Measurements from ENCODE around the gene GNB5. TPM values are rescaled to one million over a fixed set of nuclear protein-coding genes. Genes with fewer than 3 reads are reported as not detected.

The GNB5 gene
- total RNA-seq, 1 donor from 2014 or later, result 25.6 TPM

GRCh38 chr15:52238149-52238548, 47.0 kb upstream of the GNB5 start:
- no peak overlapping the region for H3K27ac Mint-ChIP-seq (ENCODE audit: unreplicated experiment)
- Histone ChIP-seq H3K4me1 (ENCODE audit: insufficient read depth, low read length) (no peaks in the 10 kb centered on the region), H3K4me2 (ENCODE audit: low read length) (no peak overlapping the region), H3K27me3 (ENCODE audit: insufficient read depth, low read length) (peaks cover 2% of the 10 kb centered on the region), H3K79me2 (ENCODE audit: insufficient read depth, low read length) (no peaks in the 10 kb centered on the region), H4K20me1 (ENCODE audit: insufficient read depth, low read length) (no peaks in the 10 kb centered on the region), H3K27ac (ENCODE audit: low read depth, low read length) (no peak overlapping the region), H3K9me3 (ENCODE audit: insufficient read depth, low read depth, low read length) (no peaks in the 10 kb centered on the region), H3K4me3 (ENCODE audit: insufficient read depth, low read depth, low read length) (no peak overlapping the region), H2AFZ (ENCODE audit: low read depth, low read length) (no peak overlapping the region), H3K36me3 (ENCODE audit: insufficient read depth, low read length) (no peaks in the 10 kb centered on the region), H3K9ac (ENCODE audit: low read length) (no peak overlapping the region)
- FAIRE-seq (no peak), DNase-seq (ENCODE audit: low read depth) (no peak)
- no peak for TF ChIP-seq EZH2 (IDR thresholded peaks at IDR 0.05; ENCODE audit: insufficient read depth, low read length)
- TF ChIP-seq CTCF (IDR thresholded peaks at IDR 0.05; ENCODE audit: insufficient read depth, low read depth, low read length), result no peak
- H3K27me3 Mint-ChIP-seq (ENCODE audit: low read depth, unreplicated experiment), result no peaks in the 10 kb centered on the region
- peaks cover 1% of the 10 kb centered on the region for H3K36me3 Mint-ChIP-seq (ENCODE audit: low read depth, unreplicated experiment)
- H3K4me3 Mint-ChIP-seq (ENCODE audit: unreplicated experiment), result no peak overlapping the region
- peaks cover 9% of the 10 kb centered on the region for H3K4me1 Mint-ChIP-seq (ENCODE audit: low read depth, unreplicated experiment)
- peaks cover 1% of the 10 kb centered on the region for H3K9me3 Mint-ChIP-seq (ENCODE audit: unreplicated experiment)

- H3K79me2 ChIP-seq (ENCODE audit: insufficient read depth, low read length), result no peaks in the 10 kb centered on the region
- FAIRE-seq (no peak), DNase-seq (ENCODE audit: low read depth) (no peak)
- H3K27me3 Mint-ChIP-seq (ENCODE audit: low read depth, unreplicated experiment), result no peaks in the 10 kb centered on the region
- H3K4me2 ChIP-seq (ENCODE audit: low read length), result no peak overlapping the region
- no peaks in the 10 kb centered on the region for H3K9me3 Mint-ChIP-seq (ENCODE audit: unreplicated experiment)
- no peak overlapping the region for H3K4me3 ChIP-seq (ENCODE audit: insufficient read depth, low read depth, low read length)
- H3K27ac Mint-ChIP-seq (ENCODE audit: unreplicated experiment), result no peak overlapping the region
- H2AFZ ChIP-seq (ENCODE audit: low read depth, low read length), result no peak overlapping the region
- H4K20me1 ChIP-seq (ENCODE audit: insufficient read depth, low read length), result no peaks in the 10 kb centered on the region
- no peak overlapping the region for H3K4me3 Mint-ChIP-seq (ENCODE audit: unreplicated experiment)
- H3K27me3 ChIP-seq (ENCODE audit: insufficient read depth, low read length), result peaks cover 2% of the 10 kb centered on the region
- H3K9ac ChIP-seq (ENCODE audit: low read length), result no peak overlapping the region
- no peaks in the 10 kb centered on the region for H3K4me1 ChIP-seq (ENCODE audit: insufficient read depth, low read length)
- no peaks in the 10 kb centered on the region for H3K36me3 ChIP-seq (ENCODE audit: insufficient read depth, low read length)
- no peak overlapping the region for H3K27ac ChIP-seq (ENCODE audit: low read depth, low read length)
- peaks cover 13% of the 10 kb centered on the region for H3K4me1 Mint-ChIP-seq (ENCODE audit: low read depth, unreplicated experiment)
- TF ChIP-seq EZH2 (IDR thresholded peaks at IDR 0.05; ENCODE audit: insufficient read depth, low read length) (no peak), CTCF (IDR thresholded peaks at IDR 0.05; ENCODE audit: insufficient read depth, low read depth, low read length) (no peak)
- H3K36me3 Mint-ChIP-seq (ENCODE audit: low read depth, unreplicated experiment), result no peaks in the 10 kb centered on the region
- H3K9me3 ChIP-seq (ENCODE audit: insufficient read depth, low read depth, low read length), result no peaks in the 10 kb centered on the region
Observed at GRCh38 chr15:52236013-52236412, 44.8 kb upstream of the GNB5 start.

DNA sequence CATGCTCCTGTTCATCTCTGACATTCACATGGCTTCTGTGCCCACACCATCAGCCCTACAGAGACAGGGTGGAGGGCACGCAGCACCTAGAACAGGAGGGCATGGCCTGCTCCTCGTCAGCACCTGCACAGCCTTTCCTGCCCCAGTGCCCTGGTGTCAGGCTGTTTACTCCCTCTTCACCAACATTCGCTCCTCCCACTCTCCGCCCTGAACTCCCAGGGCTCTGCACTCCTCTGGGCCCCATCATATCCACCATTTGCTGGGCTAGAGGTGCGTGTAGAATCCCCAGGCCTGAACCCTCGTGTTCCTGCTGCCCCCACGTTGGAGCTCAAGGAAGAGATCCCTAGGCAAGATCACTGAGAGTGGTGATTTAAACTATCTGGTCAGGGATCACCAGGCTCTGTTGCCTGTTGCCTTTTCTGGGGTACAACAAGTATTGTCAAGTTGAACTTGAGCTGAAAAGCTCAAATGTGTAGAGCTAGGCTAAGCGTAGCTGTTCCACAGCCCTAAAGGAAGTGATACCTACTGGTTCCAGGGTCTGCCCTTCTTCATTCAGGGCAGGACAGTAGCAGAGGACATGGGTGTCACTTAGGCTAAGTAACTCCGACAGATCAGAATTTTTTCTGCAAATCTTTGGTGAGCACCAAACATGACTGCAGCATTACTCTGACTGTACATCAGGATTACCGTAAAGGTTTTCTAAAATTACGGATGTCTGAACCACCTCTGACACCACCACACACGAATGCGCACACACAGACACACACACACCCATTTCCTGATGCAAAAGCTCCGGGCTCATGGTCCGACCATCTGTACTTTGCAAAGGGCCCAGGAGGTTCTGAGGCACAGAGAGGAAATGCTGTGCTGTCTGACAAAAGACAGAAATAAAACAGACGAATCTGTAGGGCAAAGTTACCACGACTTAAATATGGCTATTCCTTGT, 43.7 kb upstream of the GNB5 start:
- DNase-seq (ENCODE audit: low read depth), result no peak
- H3K4me1 Mint-ChIP-seq (ENCODE audit: low read depth, unreplicated experiment), result peaks cover 13% of the 10 kb centered on the region
- no peaks in the 10 kb centered on the region for H3K4me1 ChIP-seq (ENCODE audit: insufficient read depth, low read length)
- TF ChIP-seq CTCF (IDR thresholded peaks at IDR 0.05; ENCODE audit: insufficient read depth, low read depth, low read length), result no peak
- TF ChIP-seq EZH2 (IDR thresholded peaks at IDR 0.05; ENCODE audit: insufficient read depth, low read length), result no peak
- no peaks in the 10 kb centered on the region for H3K27me3 Mint-ChIP-seq (ENCODE audit: low read depth, unreplicated experiment)
- H3K27ac ChIP-seq (ENCODE audit: low read depth, low read length), result no peak overlapping the region
- H3K79me2 ChIP-seq (ENCODE audit: insufficient read depth, low read length), result no peaks in the 10 kb centered on the region
- H2AFZ ChIP-seq (ENCODE audit: low read depth, low read length), result no peak overlapping the region
- H3K27ac Mint-ChIP-seq (ENCODE audit: unreplicated experiment), result no peak overlapping the region
- peaks cover 2% of the 10 kb centered on the region for H3K27me3 ChIP-seq (ENCODE audit: insufficient read depth, low read length)
- no peak overlapping the region for H3K9ac ChIP-seq (ENCODE audit: low read length)
- H3K9me3 Mint-ChIP-seq (ENCODE audit: unreplicated experiment), result no peaks in the 10 kb centered on the region
- H3K4me3 ChIP-seq (ENCODE audit: insufficient read depth, low read depth, low read length), result no peak overlapping the region
- no peaks in the 10 kb centered on the region for H3K9me3 ChIP-seq (ENCODE audit: insufficient read depth, low read depth, low read length)
- H3K36me3 ChIP-seq (ENCODE audit: insufficient read depth, low read length), result no peaks in the 10 kb centered on the region
- no peak overlapping the region for H3K4me2 ChIP-seq (ENCODE audit: low read length)
- FAIRE-seq, result no peak
- no peak overlapping the region for H3K4me3 Mint-ChIP-seq (ENCODE audit: unreplicated experiment)
- no peaks in the 10 kb centered on the region for H4K20me1 ChIP-seq (ENCODE audit: insufficient read depth, low read length)
- H3K36me3 Mint-ChIP-seq (ENCODE audit: low read depth, unreplicated experiment), result no peaks in the 10 kb centered on the region
